SW480 (cell line): ENCODE measurements around the gene GALNT2.

Source experiments
- DNase-seq: peaks from one replicate; pipeline ENCODE4 v3.0.0-alpha.2; 2016; ENCODE audit warnings: low spot score

GALNT2 gene

DNA sequence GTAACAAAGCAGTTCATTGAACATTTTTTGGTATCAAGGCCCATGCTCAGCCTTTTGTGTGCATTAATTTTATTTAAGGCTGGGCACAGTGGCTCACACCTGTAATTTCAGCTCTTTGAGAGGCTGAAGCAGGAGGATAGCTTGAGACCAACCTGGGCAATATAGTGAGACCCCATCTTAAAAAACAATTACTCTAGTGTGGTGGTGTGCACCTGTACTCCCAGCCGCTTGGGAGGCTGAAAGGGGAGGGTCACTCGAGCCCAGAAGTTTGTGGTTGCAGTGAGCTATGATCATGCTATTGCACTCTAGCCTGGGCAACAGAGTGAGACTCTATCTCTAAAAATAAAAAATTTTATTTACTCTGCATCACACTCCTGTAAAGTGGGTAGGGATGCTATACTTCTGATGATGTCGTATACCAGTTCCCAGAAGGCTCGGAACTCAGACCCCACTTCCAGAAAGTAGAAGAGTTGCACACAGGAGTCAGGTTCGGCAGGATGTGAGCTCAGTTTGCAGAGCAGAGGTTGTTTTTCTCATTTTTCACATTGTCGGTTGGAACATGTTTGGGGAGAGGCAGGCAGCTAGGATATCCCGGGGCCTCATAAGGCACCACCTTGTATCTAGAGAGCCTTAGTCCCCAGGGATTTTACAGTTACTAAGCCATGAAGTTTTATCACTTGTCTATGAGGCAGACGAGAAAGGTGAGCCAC lies 144.6 kb downstream of the GALNT2 start:
- DNase-seq = no peak

DNA sequence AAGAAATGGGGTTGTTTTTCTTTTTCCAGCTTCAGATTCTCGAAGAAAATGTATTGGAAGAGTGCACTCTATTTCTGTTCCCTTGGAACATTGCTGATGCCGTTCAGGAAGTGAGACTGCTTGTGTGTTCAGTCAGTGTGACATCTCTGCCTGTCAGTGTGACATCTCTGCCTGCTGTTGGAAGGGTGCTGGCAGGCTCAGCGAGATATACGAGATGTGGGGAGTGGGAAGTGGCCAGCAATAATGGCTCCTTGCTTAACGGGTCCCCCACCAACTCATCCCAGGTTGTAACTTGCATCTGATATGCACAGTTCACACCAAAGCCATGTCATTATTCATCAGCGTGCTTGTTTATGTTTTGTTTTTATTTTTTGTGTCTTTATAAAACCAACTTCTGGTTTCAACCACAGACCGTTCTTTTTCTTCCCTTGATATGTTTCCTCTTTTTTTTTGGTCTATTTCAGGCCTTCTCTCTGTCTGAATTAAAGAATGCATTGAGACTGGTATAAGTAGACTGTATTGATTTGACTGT lies 145.4 kb downstream of the GALNT2 start:
- no peak for DNase-seq

DNA sequence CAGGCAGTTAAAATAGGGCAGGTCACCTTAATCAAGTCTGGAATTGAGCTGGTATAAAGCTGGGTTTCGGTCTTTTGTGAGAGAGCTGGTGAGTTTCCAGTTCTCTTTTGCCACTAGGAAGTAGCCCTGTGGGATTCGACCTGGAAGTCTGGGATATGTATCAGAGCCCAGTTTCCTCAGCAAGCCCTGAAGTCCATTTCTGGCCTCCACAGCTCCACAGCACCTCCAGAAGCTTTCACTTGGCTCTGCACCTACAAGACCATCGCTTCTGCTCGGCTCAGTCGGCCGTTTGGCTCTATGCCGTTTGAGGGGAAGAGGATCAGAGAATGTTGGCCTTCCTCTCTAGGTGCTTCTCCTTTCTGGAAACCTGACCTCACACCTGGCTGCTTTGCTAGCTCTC lies 148.0 kb downstream of the GALNT2 start:
- no peak for DNase-seq

DNA sequence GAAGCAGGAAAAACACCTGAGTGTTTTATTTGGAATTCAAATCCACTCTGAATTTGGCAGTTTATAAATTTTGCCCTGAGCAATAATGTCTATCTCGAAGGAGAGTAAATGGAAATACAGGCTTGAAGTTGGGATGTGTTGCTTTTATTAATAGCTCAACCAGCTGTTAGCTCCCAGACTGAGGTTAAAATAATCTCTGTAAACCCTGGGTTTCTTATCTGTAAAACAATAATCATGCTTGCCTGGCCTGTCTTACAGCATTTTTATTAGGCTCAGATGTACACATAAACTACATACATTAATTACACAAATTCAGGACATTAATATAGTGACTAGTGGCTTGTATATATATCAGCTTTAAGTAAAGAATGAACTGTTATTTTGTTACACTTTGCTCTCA lies 148.5 kb downstream of the GALNT2 start:
- DNase-seq = no peak

DNA sequence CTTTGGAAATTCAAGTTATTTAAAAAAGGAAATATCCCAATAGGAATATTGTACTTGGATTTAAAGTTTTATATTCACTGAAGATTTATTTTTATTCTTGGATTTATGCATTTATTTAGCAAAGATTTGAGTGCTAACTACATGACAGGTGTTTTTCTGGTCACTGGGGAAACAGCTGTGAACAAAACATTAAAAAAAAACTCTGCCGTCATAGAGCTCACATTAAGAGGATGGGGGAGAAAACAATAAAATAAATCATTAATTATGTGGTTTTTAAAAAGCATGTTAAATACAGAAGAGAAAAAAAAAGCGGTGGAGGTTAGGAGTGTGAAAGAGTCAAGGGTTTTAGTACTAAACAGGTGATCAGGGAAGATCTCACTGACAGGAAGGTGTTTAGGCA lies 149.9 kb downstream of the GALNT2 start:
- no peak for DNase-seq

DNA sequence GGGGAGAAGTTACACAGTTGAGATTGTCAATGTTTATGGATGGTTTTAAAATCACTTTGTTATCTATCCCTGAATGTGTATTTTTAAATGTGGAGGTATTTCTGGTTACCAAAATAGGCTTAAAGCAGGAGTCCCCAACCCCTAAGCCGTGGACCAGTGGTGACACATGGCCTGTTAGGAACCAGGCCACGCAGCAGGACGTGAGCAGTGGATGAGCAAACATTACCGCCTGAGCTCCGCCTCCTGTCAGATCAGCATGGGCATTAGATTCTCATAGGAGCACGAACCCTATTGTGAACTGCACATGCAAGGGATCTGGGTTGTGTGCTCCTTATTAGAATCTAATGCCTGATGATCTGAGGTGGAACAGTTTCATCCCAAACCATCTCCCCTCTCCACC lies 151.6 kb downstream of the GALNT2 start:
- DNase-seq = no peak

DNA sequence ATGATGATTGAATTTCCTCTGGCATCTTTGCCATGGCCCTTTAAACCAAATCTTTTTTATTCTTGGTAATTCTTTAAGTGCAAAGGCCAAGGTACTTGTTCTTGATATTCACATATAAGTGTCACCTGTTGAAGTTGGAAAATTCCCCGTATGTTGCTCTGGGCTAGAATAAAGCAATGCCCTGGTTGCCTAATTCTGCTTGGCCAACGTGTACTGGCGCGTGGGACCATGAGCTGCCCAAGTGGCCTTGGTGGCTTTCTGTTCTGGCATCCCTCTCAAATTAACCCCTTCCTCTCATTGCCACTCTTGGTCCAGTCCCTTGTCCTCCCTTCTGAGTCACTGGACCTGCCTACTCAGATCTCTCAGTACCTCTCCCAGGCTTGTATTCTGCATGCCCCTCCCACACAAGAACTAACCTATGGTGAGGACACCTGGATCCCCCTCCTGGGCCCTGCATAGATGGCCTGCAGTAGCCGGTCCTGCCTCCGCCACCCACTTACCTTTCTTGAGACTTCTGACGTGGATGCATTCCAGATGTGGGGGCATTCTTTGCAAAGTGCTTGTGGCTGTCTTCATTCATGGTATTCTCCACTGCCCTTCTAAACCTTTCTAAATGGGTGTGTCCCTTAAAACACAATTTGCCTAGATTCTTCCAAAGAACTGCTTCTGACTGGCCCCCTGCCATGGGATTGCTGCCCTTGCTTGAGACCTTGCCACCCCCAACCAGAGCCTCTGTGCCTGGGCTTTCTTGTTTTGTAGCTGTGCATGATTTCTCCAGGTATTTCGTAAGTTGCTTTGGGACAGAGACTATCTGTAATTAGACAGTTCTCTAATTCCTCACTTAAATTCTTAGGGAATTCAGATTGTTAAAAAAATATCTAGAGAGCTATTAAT lies 152.4 kb downstream of the GALNT2 start:
- no peak for DNase-seq

DNA sequence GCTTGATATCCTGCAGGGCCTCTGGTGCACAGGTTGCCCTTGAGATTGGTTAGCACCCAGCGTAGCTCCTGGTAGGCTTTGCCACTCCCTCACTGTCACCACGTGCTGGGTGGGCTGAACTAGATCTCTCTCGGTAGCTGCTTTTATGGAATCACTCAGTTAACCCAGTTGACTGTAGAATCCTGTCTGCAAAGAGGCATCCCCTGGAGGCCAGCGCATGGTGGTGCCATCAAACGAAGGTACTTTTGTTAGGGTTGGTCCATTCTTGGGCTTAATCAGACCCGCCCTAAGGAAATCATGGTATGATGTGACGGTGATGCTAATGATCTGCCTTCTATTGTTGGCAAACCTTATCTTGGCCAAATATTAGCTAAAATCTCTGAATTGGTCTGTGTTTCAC lies 153.4 kb downstream of the GALNT2 start:
- no peak for DNase-seq

DNA sequence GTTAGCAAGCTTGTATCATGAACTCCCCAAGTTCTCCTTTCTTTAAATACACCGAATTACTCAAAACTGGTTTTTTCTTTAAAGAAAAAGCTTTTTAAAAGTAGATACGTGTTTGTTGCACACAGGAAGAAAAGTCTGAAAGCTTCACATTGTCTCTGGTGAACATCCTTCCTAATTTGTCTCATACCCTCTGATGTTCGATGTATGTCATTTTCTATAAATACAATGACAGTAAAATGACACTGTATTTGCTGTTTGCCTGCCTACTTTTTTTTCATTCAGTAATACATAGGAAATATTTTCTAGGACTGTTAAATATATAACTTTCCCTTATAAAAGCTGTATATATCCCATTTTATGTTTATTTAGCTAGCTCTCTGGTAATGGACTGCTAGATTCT lies 153.9 kb downstream of the GALNT2 start:
- DNase-seq = no peak

DNA sequence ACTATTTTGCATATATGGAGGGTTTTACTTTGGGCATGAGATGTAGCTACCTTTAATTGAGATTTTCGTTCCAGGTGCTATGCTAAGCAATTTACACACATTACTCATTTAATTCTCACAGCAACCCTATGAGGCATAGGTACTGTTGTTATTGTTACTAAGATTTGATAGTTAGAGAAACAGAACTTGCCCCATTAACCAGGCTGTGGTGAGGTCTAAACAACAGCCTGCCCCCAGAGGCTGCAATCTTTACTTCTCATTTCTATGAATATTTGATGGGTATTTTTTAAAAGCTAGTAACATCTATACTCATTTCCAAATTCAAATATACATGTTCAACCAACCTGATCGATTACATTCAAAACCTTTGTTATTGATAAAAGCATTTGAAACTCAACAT lies 155.6 kb downstream of the GALNT2 start:
- DNase-seq = no peak

DNA sequence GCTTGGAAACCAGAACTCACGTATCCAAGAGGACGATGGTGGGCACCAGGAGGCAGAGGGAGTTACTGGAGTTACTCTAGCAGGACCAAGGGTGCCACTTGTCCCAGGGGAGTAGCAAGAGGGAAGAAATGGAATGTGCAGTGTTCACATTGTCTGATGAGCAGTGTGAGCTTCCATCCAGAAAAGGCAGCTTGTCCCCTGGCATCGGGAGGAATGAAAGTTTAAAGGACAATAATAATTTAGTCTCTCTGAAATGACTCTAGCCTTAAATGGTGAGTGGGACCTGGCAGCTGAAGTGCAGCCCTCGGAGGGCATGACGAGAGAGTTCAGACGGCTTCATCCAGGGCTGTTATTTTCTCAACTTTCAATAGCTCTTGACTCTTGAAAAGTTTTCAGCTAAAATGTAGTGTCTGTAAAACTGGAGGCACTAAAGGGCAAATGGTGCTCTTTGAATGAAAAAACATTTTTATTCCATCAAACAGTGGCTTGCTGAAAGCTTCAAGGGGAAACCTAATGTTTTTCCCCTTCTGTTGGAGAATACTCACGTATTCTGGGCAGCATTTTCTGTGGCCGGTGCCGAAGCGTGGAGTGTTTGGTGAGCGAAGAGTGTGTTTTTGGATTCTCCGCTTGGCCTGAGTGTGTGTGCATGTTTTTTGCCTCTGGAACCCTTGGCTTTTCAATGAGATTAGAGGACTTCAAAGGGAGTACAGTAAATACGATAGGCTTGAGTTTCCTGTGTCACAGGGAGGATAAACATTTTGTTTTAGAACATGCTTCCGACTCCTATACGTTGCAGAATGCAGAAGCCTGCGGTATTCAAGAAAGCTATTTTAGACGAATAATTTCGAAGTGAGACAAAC lies 157.3 kb downstream of the GALNT2 start:
- DNase-seq = no peak

DNA sequence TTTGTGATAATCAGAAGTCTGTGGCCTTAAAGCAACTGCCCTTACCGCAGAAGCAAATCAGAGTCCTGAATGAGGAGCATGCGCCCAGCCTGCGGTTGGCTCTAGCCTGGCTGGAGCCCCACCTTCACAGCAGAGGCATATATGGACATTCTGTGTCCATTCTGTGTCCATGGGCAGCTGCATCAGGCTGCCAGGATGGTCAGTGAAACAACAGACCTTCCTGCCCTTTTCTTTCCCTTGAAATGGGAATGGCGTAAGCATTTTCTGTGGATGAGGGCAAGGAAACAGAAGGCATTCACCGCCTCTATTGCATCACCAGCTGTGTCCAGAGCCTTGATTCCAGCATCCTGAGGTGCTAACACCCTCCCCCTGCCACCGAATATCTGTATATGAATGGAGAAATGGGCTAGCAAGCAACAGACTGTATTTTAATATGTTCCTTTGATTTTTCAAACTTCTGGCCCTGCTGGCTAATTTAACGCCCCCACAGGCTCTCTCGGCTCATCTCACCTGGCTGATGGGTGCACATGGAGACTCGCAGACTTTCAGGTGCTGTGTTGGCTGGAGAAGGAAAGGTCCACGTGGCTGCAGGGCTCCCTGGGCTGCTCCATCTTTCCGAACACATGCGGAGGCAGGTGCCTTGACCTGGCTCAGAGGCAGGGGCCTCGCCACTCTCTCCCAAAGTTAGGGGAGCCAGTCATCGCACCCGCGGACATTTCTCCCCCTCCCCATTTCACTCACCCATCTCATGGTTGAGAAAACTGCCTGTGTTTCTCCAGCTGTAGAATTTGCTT lies 159.2 kb downstream of the GALNT2 start:
- DNase-seq = no peak

DNA sequence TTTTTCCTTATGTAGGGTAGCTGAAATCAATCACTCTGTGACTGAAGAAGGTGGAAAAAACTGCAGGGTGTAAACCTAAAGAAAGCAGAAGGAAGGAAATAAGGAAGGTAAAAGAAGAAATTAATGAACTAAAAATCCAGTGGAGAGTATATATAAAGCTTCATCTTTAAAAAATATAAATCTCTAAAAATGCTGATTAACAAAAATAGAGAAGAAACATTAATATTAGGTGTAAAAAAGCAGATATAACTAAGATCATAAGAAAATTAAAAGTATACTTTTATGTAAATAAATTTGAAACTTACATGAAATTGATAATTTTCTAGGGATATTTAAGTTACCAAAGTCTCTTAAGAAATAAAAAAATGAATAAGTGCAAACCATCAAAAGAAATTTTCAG lies 159.8 kb downstream of the GALNT2 start:
- DNase-seq = no peak

DNA sequence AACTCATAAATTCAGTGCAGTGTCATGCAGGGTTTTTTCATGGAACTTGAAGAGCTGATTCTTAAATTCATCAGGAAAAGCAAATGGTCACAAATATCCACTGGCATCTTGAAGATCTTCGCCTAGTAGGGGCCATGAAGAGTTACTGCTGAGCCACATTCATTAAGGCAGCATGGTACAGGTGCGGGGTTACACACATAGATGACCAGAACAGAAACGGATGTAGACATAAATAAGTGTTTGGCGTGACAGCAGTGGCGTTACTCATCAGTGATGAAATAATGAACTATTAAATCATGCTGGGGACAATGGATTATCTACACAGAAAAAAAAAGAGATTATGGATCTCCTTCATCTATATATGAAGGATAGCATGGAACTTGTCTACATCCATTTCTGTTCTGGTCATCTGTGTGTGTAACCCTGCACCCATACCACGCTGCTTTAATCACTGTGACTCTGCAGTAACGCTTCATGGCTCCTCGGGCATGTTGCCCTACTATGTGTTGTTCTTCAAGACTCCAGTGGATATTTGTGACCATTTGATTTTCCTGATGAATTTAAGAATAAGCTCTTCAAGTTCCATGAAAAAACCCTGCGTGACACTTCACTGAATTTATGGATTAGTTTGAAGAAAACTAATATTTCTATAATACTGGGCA lies 161.3 kb downstream of the GALNT2 start:
- no peak for DNase-seq

DNA sequence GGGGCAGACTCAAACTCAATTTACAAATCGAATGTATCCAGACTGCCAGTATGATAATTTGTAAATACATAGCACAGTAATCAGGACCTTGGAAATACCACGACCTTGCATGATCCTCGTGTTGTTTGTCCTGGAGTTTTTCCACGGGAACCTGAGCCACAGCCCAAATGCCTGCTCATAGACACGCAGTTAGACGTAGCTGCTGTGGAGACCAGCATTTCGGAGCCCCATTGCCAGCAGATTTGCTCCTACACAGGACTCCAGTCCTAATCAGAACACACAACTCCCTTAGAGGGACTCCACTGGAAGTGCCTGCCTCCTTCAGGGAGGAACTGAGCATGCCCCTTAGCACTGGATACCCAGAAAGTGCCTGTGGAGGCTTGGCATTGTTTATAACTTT lies 163.2 kb downstream of the GALNT2 start:
- no peak for DNase-seq

DNA sequence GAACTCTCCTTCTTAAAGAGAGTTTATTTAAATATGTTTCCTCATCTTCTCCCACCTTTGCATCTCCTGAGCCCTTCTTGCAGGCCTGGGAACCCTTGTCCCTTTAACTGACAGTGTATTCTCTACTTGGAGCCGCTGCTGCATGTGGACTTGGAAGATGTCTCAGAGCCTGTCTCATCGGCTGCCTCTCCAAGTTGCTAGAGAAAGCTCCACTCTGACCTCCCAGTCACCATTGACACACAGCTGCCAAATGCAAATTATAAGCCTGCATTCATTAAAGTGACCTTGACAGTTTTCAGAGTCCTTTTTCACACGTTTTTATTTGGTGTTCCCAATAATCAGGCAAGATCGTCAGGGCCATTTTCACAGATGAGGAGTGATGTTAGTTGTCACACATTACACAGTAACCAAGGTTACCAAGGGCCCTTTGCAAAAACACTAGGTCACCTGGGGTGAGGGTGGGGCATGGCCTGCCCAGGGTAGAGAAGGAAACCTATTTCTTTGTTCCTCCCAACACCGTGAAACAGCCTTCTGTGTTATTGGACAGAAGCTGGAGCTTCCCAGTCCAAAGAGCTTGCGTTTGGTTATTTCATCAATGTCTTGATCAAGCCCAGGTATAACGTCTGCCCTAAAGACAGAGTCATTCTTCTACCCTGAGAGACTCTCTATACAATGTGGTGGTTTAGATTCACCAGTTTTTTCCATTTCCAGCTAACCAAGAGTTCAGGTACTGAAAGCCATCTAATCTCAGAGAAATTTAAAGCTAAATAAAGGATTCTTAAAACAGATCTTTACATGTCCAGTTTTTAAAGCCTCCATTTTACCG lies 164.1 kb downstream of the GALNT2 start:
- no peak for DNase-seq

DNA sequence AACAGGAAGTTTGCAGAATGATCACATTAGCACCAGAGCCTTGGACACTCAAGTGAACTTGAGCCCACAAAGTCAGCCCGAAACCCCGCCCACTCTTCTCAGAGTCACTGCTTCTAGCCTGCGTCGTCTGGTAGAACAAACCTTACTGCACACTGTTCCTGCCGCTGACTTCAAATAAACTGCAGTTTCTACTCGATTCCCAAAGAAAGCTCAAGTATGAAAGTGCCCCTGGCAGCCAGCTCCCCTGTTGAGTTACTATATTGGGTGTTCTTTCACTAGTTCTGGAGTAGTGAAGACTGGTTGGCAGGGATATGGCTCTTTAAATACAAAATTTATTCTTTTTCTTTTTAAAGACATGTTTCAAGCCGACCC lies 164.7 kb downstream of the GALNT2 start:
- DNase-seq = no peak

DNA sequence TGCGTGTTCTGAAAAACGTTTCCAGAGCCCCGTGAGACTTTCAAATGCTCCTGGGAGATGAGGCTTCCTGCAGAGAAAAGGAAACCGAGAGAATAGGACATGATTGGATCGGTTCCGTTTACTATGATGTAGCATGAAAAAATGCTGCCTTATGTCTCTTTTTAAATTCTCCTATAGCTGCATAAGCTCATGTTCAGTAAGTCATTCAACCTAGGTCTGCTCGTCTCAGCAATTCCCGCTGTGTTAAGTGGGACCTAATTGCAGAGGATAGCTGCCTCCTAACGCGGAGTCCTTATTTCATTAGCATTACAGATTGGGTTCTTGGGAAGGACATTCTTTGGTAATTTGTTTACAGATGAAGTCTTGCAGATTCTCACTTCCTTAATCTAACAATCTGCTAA lies 165.3 kb downstream of the GALNT2 start:
- DNase-seq = no peak

DNA sequence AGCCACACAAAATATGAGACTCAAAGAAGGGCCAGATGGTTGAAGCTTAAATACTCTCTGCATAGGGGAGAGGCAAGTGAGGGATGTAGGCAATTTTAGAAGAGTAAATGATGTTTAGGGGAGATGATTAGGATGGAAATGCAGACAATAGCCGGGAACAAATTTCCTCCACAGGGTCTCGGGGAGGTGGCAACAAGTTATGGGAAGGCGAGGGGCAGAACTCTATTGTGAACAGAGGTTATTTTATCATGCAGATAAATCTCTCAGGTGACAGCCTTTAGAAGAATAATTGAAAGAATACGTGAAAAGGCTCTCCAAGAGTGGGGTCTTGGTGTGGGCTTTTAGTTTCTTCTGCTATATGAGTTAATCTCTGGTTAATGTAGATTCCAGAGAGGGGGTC lies 166.7 kb downstream of the GALNT2 start:
- no peak for DNase-seq

DNA sequence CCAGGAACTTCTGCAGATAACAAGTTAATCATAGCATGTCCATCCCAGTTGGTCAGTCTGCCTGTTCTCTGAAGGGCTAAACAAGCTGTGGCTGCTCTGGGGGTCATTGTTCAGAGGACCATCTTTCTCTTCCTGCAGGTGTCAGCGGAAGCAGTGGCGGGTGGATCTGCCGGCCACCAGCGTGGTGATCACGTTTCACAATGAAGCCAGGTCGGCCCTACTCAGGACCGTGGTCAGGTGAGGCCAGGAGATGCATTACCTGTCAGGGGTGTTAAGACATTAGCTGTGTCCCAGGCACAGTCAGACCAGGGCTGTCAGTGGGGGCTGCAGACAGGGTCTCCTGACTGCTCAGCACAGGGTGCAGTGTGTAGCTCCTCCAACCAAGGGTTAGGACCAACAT lies 168.8 kb downstream of the GALNT2 start:
- DNase-seq = no peak
